HG03565 (cell line): ENCODE results near the gene NLRP3.
A peak's percentile ranks its signal among the peaks of the same experiment; 100 is the strongest.
"Not testable (repeated sequence)": the region's sequence is repeated elsewhere in the genome, so short reads cannot be mapped to it uniquely, and the experiment has no call there.

ENCODE experiments used
- ATAC-seq: cut with Tn5 transposase; IDR thresholded peaks from one replicate; pipeline ENCODE4 v1.9.1; 2021; ENCODE audit warnings: mild to moderate bottlenecking, moderate library complexity; ENCODE audit not compliant: unreplicated experiment

The NLRP3 gene

GRCh38 chr1:247468481-247469140 lies 52.6 kb downstream of the NLRP3 start:
- no peak for ATAC-seq

GRCh38 chr1:247469141-247469535 lies 53.2 kb downstream of the NLRP3 start:
- no peak for ATAC-seq

- ATAC-seq = not testable (repeated sequence)
Observed at GRCh38 chr1:247470942-247471429, 55.0 kb downstream of the NLRP3 start.

- ATAC-seq = no peak
Observed at GRCh38 chr1:247471445-247472016, 55.6 kb downstream of the NLRP3 start.

GRCh38 chr1:247472035-247472434 lies 56.1 kb downstream of the NLRP3 start:
- no peak for ATAC-seq

- no peak for ATAC-seq
Observed at GRCh38 chr1:247474367-247474766, 58.4 kb downstream of the NLRP3 start.

- ATAC-seq = no peak
Observed at GRCh38 chr1:247475793-247476192, 59.8 kb downstream of the NLRP3 start.

- peak; percentile 35 for ATAC-seq
Observed at GRCh38 chr1:247476328-247477058, 60.5 kb downstream of the NLRP3 start.

GRCh38 chr1:247482747-247483146 lies 66.8 kb downstream of the NLRP3 start:
- ATAC-seq = no peak

GRCh38 chr1:247487057-247487456 lies 71.1 kb downstream of the NLRP3 start:
- peak; percentile 85 for ATAC-seq

- no peak for ATAC-seq
Observed at GRCh38 chr1:247491328-247491727, 75.4 kb downstream of the NLRP3 start.

- ATAC-seq = no peak
Observed at GRCh38 chr1:247493106-247493505, 77.1 kb downstream of the NLRP3 start.

GRCh38 chr1:247494767-247495166 lies 78.8 kb downstream of the NLRP3 start:
- ATAC-seq = peak; percentile 48

GRCh38 chr1:247496581-247497285 lies 80.8 kb downstream of the NLRP3 start:
- ATAC-seq = no peak
